Loucy (cell line): Measurements from ENCODE around the gene ZFR2.

Source experiments
- CTCF ChIP-seq: fragments of 200-600 bp; sonication (generic); conservative IDR thresholded peaks from 2 replicates; pipeline ENCODE4 v1.5.1; 2014; ENCODE audit warnings: mild to moderate bottlenecking, antibody characterized with exemption, low read length
- EZH2phosphoT487 ChIP-seq: fragments of 200-600 bp; IDR thresholded peaks from 2 replicates; pipeline ENCODE4 v1.6.1; 2018; ENCODE audit warnings: antibody characterized with exemption, mild to moderate bottlenecking, moderate library complexity, borderline replicate concordance

GRCh38 chr19:3768748-3769099 lies 100.1 kb downstream of the ZFR2 start:
- TF ChIP-seq CTCF (no peak), EZH2phosphoT487 (no peak)
